ENCODE results near the gene NRXN3.

GRCh38 chr14:79354336-79354735, 1184.2 kb downstream of the NRXN3 start:
- TF ChIP-seq CTCF (IDR thresholded peaks at IDR 0.05) = no peak
- no peak for TF ChIP-seq TCF7L2 (IDR thresholded peaks at IDR 0.05; ENCODE audit: low read depth, low read length)
- TF ChIP-seq REST (IDR thresholded peaks at IDR 0.05; ENCODE audit: insufficient read depth in 1 of 2, low read depth in 2 of 2, low read length in 1 of 2) = no peak

Data from Panc1 (cell line).